ENCODE measurements around the gene PAK4.

PAK4 gene

GRCh38 chr19:39130337-39131254 is 5.0 kb downstream of the PAK4 start:
- H3K4me3 ChIP-seq (ENCODE audit: control insufficient read depth, low read depth, low read length): no peak overlapping the region
- DNase-seq (ENCODE audit: low read depth): no peak
- TF ChIP-seq CTCF (conservative IDR thresholded peaks at IDR 0.05; ENCODE audit: control insufficient read depth, insufficient read depth, low read depth, low read length): no peak

DNA sequence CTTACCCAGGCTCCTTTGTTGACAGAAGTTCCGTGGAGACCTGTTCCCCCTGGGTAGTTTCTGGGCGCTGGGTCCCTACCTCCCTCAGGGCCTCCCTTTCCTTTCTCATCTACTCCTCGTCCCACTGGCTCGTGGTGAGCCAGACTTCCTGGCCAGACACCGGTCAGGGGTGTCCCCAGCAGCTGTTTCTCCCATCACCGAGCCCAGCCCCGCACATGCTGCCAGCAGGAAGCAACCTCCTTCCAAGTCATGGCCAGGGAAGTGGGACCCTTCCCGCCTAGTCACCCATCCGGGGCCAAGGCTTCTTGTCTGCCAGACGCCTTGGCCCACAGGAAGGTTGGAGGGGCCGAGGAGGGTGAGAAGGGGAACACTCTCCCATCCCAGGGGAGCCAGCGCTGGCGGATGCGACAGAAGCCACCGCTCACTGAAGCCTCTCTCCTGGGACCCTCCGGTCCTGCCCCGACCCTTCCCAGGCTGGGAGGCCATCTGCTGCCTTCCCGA is 5.7 kb downstream of the PAK4 start:
- TF ChIP-seq CTCF (conservative IDR thresholded peaks at IDR 0.05; ENCODE audit: control insufficient read depth, insufficient read depth, low read depth, low read length): no peak
- DNase-seq (ENCODE audit: low read depth): peak; percentile 22
- H3K4me3 ChIP-seq (ENCODE audit: control insufficient read depth, low read depth, low read length): no peak overlapping the region

GRCh38 chr19:39132344-39132969 is 6.9 kb downstream of the PAK4 start:
- no peak for DNase-seq (ENCODE audit: low read depth)
- no peak for TF ChIP-seq CTCF (conservative IDR thresholded peaks at IDR 0.05; ENCODE audit: control insufficient read depth, insufficient read depth, low read depth, low read length)
- no peak overlapping the region for H3K4me3 ChIP-seq (ENCODE audit: control insufficient read depth, low read depth, low read length)

- DNase-seq (ENCODE audit: low read depth): no peak
- no peak for TF ChIP-seq CTCF (conservative IDR thresholded peaks at IDR 0.05; ENCODE audit: control insufficient read depth, insufficient read depth, low read depth, low read length)
- H3K4me3 ChIP-seq (ENCODE audit: control insufficient read depth, low read depth, low read length): no peak overlapping the region
Measured at GRCh38 chr19:39133431-39134270, 8.1 kb downstream of the PAK4 start.

GRCh38 chr19:39135701-39136100 is 10.1 kb downstream of the PAK4 start:
- TF ChIP-seq CTCF (conservative IDR thresholded peaks at IDR 0.05; ENCODE audit: control insufficient read depth, insufficient read depth, low read depth, low read length): no peak
- no peak overlapping the region for H3K4me3 ChIP-seq (ENCODE audit: control insufficient read depth, low read depth, low read length)
- DNase-seq (ENCODE audit: low read depth): no peak

GRCh38 chr19:39136225-39136940 is 10.8 kb downstream of the PAK4 start:
- TF ChIP-seq CTCF (conservative IDR thresholded peaks at IDR 0.05; ENCODE audit: control insufficient read depth, insufficient read depth, low read depth, low read length): no peak
- DNase-seq (ENCODE audit: low read depth): no peak
- no peak overlapping the region for H3K4me3 ChIP-seq (ENCODE audit: control insufficient read depth, low read depth, low read length)
